Myocyte (in vitro differentiated cells): ENCODE results near the gene WNT6. TPM values are rescaled to one million over a fixed set of nuclear protein-coding genes. Genes with fewer than 3 reads are reported as not detected.

Source experiments
- microRNA-seq: library from miRNA; unstranded; fragments of <30 nt; microRNA quantifications from one replicate; pipeline ENCODE4, GENCODE V29; 2016
- total RNA-seq: library from RNA; depleted of rRNA; stranded (reverse); fragments of >200 nt; gene quantifications from 2 replicates; pipeline ENCODE4 v1.2.3, GENCODE V29; 2014

Gene WNT6
- total RNA-seq, 1 donor from 2014 or later: 0.37 TPM

Small RNAs within 50 kb of the gene (microRNA-seq; reads per million reads assigned to microRNA genes)
- gene MIR9500: not detected

Other genes starting within 250 kb of the WNT6 start
- gene ZNF142, start 200.2 kb upstream of the WNT6 start, total RNA-seq: 10.9 and 14.9 TPM in 2 replicates
- gene BCS1L, start 200.1 kb upstream of the WNT6 start, total RNA-seq: 27.6 and 39.2 TPM in 2 replicates
- gene RNF25, start 187.8 kb upstream of the WNT6 start, total RNA-seq: 19.8 and 20.9 TPM in 2 replicates
- 26.8 and 29.7 TPM in 2 replicates for gene STK36, start 187.7 kb upstream of the WNT6 start, total RNA-seq
- 11.9 and 13.0 TPM in 2 replicates for gene TTLL4, start 149.0 kb upstream of the WNT6 start, total RNA-seq
- gene CYP27A1, start 77.7 kb upstream of the WNT6 start, total RNA-seq: 16.5 and 18.0 TPM in 2 replicates
- gene PRKAG3, start 28.0 kb upstream of the WNT6 start, total RNA-seq: 49.9 and 65.9 TPM in 2 replicates
- gene WNT10A, start 21.0 kb downstream of the WNT6 start, total RNA-seq: 18.8 and 63.4 TPM in 2 replicates
- gene CDK5R2, start 99.9 kb downstream of the WNT6 start, total RNA-seq: 0.45 and 0.47 TPM in 2 replicates
- gene FEV, start 125.4 kb downstream of the WNT6 start, total RNA-seq: not detected in 2 replicates
- gene CRYBA2, start 133.6 kb downstream of the WNT6 start, total RNA-seq: not detected in 2 replicates
- 0.05 TPM in 1 of 2 replicates, not detected in the other for gene CFAP65, start 181.7 kb downstream of the WNT6 start, total RNA-seq
- not detected in 2 replicates for gene IHH, start 201.1 kb downstream of the WNT6 start, total RNA-seq